ENCODE measurements around the gene CCDC92.

CCDC92 gene

GRCh38 chr12:123976227-123976826 lies 3.7 kb upstream of the CCDC92 start:
- Histone ChIP-seq H3K27me3 (ENCODE audit: control insufficient read depth in 1 of 2, insufficient read depth in 2 of 2, low read length in 2 of 2) (no peaks in the 10 kb centered on the region), H3K27ac (ENCODE audit: low read length) (no peak overlapping the region), H3K9ac (ENCODE audit: low read length in 2 of 2) (no peak overlapping the region), H3K9me3 (ENCODE audit: control insufficient read depth in 2 of 2, low read length in 2 of 2) (no peaks in the 10 kb centered on the region), H3K36me3 (ENCODE audit: control insufficient read depth in 2 of 2, insufficient read depth in 2 of 2, low read length in 2 of 2) (peaks cover 0 to 3% of the 10 kb centered on the region in 2 donors), H3K4me3 (ENCODE audit: low read length in 2 of 2) (no peak overlapping the region), H3K4me1 (ENCODE audit: control insufficient read depth, insufficient read depth, low read length) (peaks cover 13% of the 10 kb centered on the region)

- Histone ChIP-seq H3K4me1 (ENCODE audit: control insufficient read depth, insufficient read depth, low read length) (peaks cover 13% of the 10 kb centered on the region), H3K9ac (ENCODE audit: low read length in 2 of 2) (peak overlapping the region; percentile 56 to 66), H3K4me3 (ENCODE audit: low read length in 2 of 2) (peak overlapping the region; percentile 44 to 77), H3K27me3 (ENCODE audit: control insufficient read depth in 1 of 2, insufficient read depth in 2 of 2, low read length in 2 of 2) (no peaks in the 10 kb centered on the region), H3K36me3 (ENCODE audit: control insufficient read depth in 2 of 2, insufficient read depth in 2 of 2, low read length in 2 of 2) (peaks cover 0 to 3% of the 10 kb centered on the region in 2 donors), H3K9me3 (ENCODE audit: control insufficient read depth in 2 of 2, low read length in 2 of 2) (no peaks in the 10 kb centered on the region), H3K27ac (ENCODE audit: low read length) (no peak overlapping the region)
Measured at GRCh38 chr12:123973552-123974341, 1.1 kb upstream of the CCDC92 start.

DNA sequence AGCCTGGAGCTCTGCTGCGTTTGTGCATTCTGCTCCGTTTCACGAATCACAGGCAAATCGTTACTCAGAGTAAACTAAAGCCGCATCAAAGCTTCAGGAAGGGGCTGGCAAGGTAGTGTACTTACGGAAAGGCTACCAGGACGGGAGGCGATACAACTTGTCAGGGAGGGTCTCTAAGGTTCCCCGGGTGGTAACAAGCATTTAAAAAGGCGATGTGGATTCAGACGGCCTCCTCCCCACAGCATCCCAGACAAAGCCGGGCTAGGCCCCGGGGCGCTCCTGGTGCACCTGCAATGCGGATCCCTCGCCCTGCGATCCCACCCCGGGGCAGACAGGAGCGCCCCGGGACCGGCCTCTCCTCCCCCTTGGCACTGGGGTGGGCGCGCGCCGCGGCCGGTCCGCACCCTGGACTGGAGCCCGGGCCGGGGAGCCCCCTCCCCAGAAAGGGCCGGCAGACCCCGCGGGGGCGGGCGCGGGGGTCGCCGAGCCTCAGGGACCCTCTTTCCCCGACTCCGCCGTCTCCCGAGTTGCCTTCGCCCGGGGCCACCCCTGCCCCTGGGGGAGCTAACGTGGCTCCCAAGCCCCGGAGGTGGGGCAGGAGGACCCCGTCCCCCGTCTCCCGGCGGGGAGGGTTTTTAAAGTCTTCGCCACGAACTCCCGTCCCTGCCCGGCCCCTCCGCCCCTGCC lies 718 bp downstream of the CCDC92 start:
- Histone ChIP-seq H3K36me3 (ENCODE audit: control insufficient read depth in 2 of 2, insufficient read depth in 2 of 2, low read length in 2 of 2) (peaks cover 0 to 3% of the 10 kb centered on the region in 2 donors), H3K9me3 (ENCODE audit: control insufficient read depth in 2 of 2, low read length in 2 of 2) (no peaks in the 10 kb centered on the region), H3K9ac (ENCODE audit: low read length in 2 of 2) (peak overlapping the region; percentile 76 to 86), H3K27me3 (ENCODE audit: control insufficient read depth in 1 of 2, insufficient read depth in 2 of 2, low read length in 2 of 2) (no peaks in the 10 kb centered on the region), H3K4me3 (ENCODE audit: low read length in 2 of 2) (peak overlapping the region; percentile 68 to 83), H3K4me1 (ENCODE audit: control insufficient read depth, insufficient read depth, low read length) (peaks cover 13% of the 10 kb centered on the region), H3K27ac (ENCODE audit: low read length) (peak overlapping the region; percentile 88)

- Histone ChIP-seq H3K9me3 (ENCODE audit: control insufficient read depth in 2 of 2, low read length in 2 of 2) (no peaks in the 10 kb centered on the region), H3K4me3 (ENCODE audit: low read length in 2 of 2) (peak overlapping the region; percentile 68 to 83), H3K27me3 (ENCODE audit: control insufficient read depth in 1 of 2, insufficient read depth in 2 of 2, low read length in 2 of 2) (no peaks in the 10 kb centered on the region), H3K9ac (ENCODE audit: low read length in 2 of 2) (peak overlapping the region; percentile 76 to 86), H3K36me3 (ENCODE audit: control insufficient read depth in 2 of 2, insufficient read depth in 2 of 2, low read length in 2 of 2) (peaks cover 0 to 3% of the 10 kb centered on the region in 2 donors), H3K27ac (ENCODE audit: low read length) (peak overlapping the region; percentile 88), H3K4me1 (ENCODE audit: control insufficient read depth, insufficient read depth, low read length) (peaks cover 13% of the 10 kb centered on the region)
Measured at GRCh38 chr12:123971449-123971769, 1.2 kb downstream of the CCDC92 start.

GRCh38 chr12:123967121-123967586 lies 5.5 kb downstream of the CCDC92 start:
- Histone ChIP-seq H3K9me3 (ENCODE audit: control insufficient read depth in 2 of 2, low read length in 2 of 2) (no peaks in the 10 kb centered on the region), H3K27ac (ENCODE audit: low read length) (no peak overlapping the region), H3K4me1 (ENCODE audit: control insufficient read depth, insufficient read depth, low read length) (peaks cover 5% of the 10 kb centered on the region), H3K27me3 (ENCODE audit: control insufficient read depth in 1 of 2, insufficient read depth in 2 of 2, low read length in 2 of 2) (no peaks in the 10 kb centered on the region), H3K36me3 (ENCODE audit: control insufficient read depth in 2 of 2, insufficient read depth in 2 of 2, low read length in 2 of 2) (peaks cover 0 to 2% of the 10 kb centered on the region in 2 donors), H3K9ac (ENCODE audit: low read length in 2 of 2) (no peak overlapping the region), H3K4me3 (ENCODE audit: low read length in 2 of 2) (no peak overlapping the region)

DNA sequence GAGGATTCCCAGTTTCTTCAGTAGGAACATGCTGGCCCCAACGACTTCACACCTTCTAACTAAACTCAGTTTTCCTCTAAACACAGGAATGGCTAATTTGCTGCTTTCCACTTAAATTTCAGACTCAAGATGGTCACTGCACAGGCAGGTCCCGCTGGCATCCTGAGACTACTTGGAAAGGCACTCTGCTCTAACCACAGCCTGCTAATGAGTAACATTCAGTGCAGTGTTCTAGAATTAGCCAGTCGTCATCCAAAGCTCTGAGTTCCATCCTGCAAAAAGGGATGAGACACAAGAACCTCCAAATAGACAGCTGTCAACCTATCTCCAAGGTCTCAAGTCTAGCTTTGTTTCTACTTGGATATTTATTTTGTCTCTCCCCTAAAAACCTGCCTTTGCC lies 6.0 kb downstream of the CCDC92 start:
- no peaks in the 10 kb centered on the region for H3K27me3 ChIP-seq (ENCODE audit: control insufficient read depth in 1 of 2, insufficient read depth in 2 of 2, low read length in 2 of 2)
- H3K9ac ChIP-seq (ENCODE audit: low read length in 2 of 2) = no peak overlapping the region
- H3K4me3 ChIP-seq (ENCODE audit: low read length in 2 of 2) = no peak overlapping the region
- H3K36me3 ChIP-seq (ENCODE audit: control insufficient read depth in 2 of 2, insufficient read depth in 2 of 2, low read length in 2 of 2) = peaks cover 0 to 2% of the 10 kb centered on the region in 2 donors
- H3K9me3 ChIP-seq (ENCODE audit: control insufficient read depth in 2 of 2, low read length in 2 of 2) = no peaks in the 10 kb centered on the region
- H3K27ac ChIP-seq (ENCODE audit: low read length) = no peak overlapping the region
- peaks cover 2% of the 10 kb centered on the region for H3K4me1 ChIP-seq (ENCODE audit: control insufficient read depth, insufficient read depth, low read length)

DNA sequence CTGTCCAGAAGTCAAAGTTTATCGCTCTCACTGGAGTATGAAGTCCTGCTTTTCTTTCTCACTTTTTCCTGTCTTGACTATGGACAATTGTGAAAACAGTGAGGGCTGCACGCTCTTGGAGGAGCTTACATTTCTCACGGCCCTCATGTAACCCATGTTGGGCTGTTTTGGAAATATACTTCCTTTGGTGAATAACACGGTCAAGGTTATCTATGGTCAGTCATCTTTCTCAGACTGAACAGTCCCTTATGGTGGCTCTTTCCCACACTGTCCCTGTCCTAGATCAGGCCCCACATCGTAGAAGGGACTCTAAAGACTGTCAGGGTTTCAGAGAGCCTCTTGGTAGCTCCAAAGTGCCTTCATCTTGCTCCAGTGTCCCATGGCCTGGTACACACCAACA lies 7.2 kb downstream of the CCDC92 start:
- H3K36me3 ChIP-seq (ENCODE audit: control insufficient read depth in 2 of 2, insufficient read depth in 2 of 2, low read length in 2 of 2) = peaks cover 0 to 2% of the 10 kb centered on the region in 2 donors
- no peaks in the 10 kb centered on the region for H3K4me1 ChIP-seq (ENCODE audit: control insufficient read depth, insufficient read depth, low read length)
- H3K27me3 ChIP-seq (ENCODE audit: control insufficient read depth in 1 of 2, insufficient read depth in 2 of 2, low read length in 2 of 2) = no peaks in the 10 kb centered on the region
- H3K27ac ChIP-seq (ENCODE audit: low read length) = no peak overlapping the region
- H3K9me3 ChIP-seq (ENCODE audit: control insufficient read depth in 2 of 2, low read length in 2 of 2) = no peaks in the 10 kb centered on the region
- no peak overlapping the region for H3K4me3 ChIP-seq (ENCODE audit: low read length in 2 of 2)
- no peak overlapping the region for H3K9ac ChIP-seq (ENCODE audit: low read length in 2 of 2)

- Histone ChIP-seq H3K27ac (ENCODE audit: low read length) (no peak overlapping the region), H3K4me3 (ENCODE audit: low read length in 2 of 2) (no peak overlapping the region), H3K4me1 (ENCODE audit: control insufficient read depth, insufficient read depth, low read length) (peaks cover 1% of the 10 kb centered on the region), H3K9me3 (ENCODE audit: control insufficient read depth in 2 of 2, low read length in 2 of 2) (no peaks in the 10 kb centered on the region), H3K9ac (ENCODE audit: low read length in 2 of 2) (no peak overlapping the region), H3K27me3 (ENCODE audit: control insufficient read depth in 1 of 2, insufficient read depth in 2 of 2, low read length in 2 of 2) (no peaks in the 10 kb centered on the region), H3K36me3 (ENCODE audit: control insufficient read depth in 2 of 2, insufficient read depth in 2 of 2, low read length in 2 of 2) (peaks cover 0 to 2% of the 10 kb centered on the region in 2 donors)
Measured at GRCh38 chr12:123963821-123964220, 8.8 kb downstream of the CCDC92 start.

DNA sequence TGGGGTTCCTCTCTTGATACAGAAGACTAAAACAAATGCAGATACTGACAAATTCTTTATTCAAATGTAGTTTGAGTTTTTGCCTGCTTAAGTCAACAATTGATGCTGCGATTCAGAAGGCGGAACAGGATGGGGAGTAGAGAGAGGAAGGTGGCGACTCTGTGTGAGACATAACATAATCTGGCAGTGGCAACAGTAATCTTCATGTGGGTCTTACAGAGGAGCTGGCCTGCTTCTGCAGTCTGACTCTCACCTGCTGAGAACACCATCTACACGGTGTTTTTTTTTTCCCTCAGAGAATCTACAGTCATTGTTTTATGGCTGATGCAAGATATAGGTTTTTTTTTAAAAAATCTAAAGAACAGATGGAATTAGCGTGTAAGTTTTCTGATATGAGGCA lies 10.1 kb downstream of the CCDC92 start:
- no peak overlapping the region for H3K27ac ChIP-seq (ENCODE audit: low read length)
- H3K36me3 ChIP-seq (ENCODE audit: control insufficient read depth in 2 of 2, insufficient read depth in 2 of 2, low read length in 2 of 2) = peaks cover 0 to 2% of the 10 kb centered on the region in 2 donors
- H3K9me3 ChIP-seq (ENCODE audit: control insufficient read depth in 2 of 2, low read length in 2 of 2) = no peaks in the 10 kb centered on the region
- H3K9ac ChIP-seq (ENCODE audit: low read length in 2 of 2) = no peak overlapping the region
- no peaks in the 10 kb centered on the region for H3K27me3 ChIP-seq (ENCODE audit: control insufficient read depth in 1 of 2, insufficient read depth in 2 of 2, low read length in 2 of 2)
- H3K4me3 ChIP-seq (ENCODE audit: low read length in 2 of 2) = no peak overlapping the region
- peaks cover 4% of the 10 kb centered on the region for H3K4me1 ChIP-seq (ENCODE audit: control insufficient read depth, insufficient read depth, low read length)

DNA sequence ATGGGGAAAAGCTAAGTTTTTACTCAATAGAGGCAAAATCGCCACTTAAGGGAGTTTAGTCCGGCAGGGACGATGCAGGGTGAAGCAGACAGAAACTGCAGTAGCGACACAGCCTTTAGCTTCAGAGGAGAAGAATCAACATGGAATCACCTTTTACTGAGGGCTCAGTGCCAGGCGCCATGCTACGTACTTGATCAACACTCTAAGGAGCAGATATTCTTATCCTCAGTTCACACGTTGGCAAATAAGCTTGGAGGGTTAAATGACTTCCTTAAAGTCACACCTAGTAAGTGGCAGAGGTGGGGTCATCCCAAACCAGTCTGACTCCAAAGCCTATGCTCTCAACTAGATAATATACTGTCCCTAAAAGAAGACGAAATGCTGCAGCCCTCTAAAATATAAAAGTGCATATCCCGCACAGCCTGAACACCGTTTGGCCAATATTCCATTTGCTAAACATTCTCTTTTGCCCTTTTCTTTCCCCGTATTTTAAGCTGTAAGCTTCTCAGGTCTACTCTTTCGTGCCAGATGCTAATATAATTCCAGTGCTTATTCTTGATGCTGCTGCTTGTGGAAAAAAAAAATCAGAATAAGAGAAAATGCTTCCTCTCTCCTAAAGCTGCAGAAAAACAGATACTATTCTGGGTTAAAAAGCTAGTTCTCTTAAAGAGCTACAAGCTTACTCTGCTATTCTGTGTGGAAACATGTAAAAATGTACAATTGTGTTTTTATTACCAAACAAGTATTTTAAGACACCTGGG lies 10.9 kb downstream of the CCDC92 start:
- Histone ChIP-seq H3K27ac (ENCODE audit: low read length) (no peak overlapping the region), H3K36me3 (ENCODE audit: control insufficient read depth in 2 of 2, insufficient read depth in 2 of 2, low read length in 2 of 2) (peaks cover 0 to 2% of the 10 kb centered on the region in 2 donors), H3K4me3 (ENCODE audit: low read length in 2 of 2) (no peak overlapping the region), H3K9ac (ENCODE audit: low read length in 2 of 2) (no peak overlapping the region), H3K4me1 (ENCODE audit: control insufficient read depth, insufficient read depth, low read length) (peaks cover 4% of the 10 kb centered on the region), H3K9me3 (ENCODE audit: control insufficient read depth in 2 of 2, low read length in 2 of 2) (no peaks in the 10 kb centered on the region), H3K27me3 (ENCODE audit: control insufficient read depth in 1 of 2, insufficient read depth in 2 of 2, low read length in 2 of 2) (no peaks in the 10 kb centered on the region)

Measured in stomach smooth muscle (tissue), 2 donors.